Gastroesophageal sphincter (tissue), 3 donors: Measurements from ENCODE around the gene SERGEF.

Experiments used
- CTCF ChIP-seq, 4 experiments: fragments of 200-600 bp in 2 of 4; fragments of 450-650 bp in 2 of 4; sonication (generic) in 1 of 4; IDR thresholded peaks; one replicate each; pipeline ENCODE4 v1.5.1; 2017 to 2019; ENCODE audit warnings: antibody characterized with exemption in 4 of 4, mild to moderate bottlenecking in 2 of 4, moderate library complexity in 2 of 4
- POLR2A ChIP-seq, 2 donors: fragments of 450-650 bp; IDR thresholded peaks; one replicate each; pipeline ENCODE4 v1.6.1; 2017; ENCODE audit warnings: antibody characterized with exemption in 2 of 2, mild to moderate bottlenecking in 2 of 2, moderate library complexity in 1 of 2
- POLR2AphosphoS5 ChIP-seq: sonication (generic); formaldehyde crosslinking; IDR thresholded peaks from one replicate; pipeline ENCODE4 v1.6.1; 2017; ENCODE audit warnings: antibody characterized with exemption

GRCh38 chr11:17986711-17987220 is 26.1 kb downstream of the SERGEF start:
- TF ChIP-seq CTCF (IDR thresholded peaks at IDR 0.05) (peak in 1 of 4 experiments; percentile 10), POLR2AphosphoS5 (no peak), POLR2A (IDR thresholded peaks at IDR 0.05) (no peak)
